Osteocyte (in vitro differentiated cells): ENCODE measurements around the gene FOXC2. TPM values are rescaled to one million over a fixed set of nuclear protein-coding genes. Genes with fewer than 3 reads are reported as not detected.

Experiments used
- DNase-seq: peaks from one replicate; pipeline ENCODE4 v3.0.0; 2021; ENCODE audit warnings: mixed read lengths; ENCODE audit not compliant: unreplicated experiment; ENCODE audit errors: extremely low spot score
- H3K27ac Mint-ChIP-seq: one replicate; pipeline ENCODE4 v1.8.0; 2021; ENCODE audit warnings: mild to moderate bottlenecking, mixed read lengths; ENCODE audit not compliant: unreplicated experiment
- H3K27me3 Mint-ChIP-seq: one replicate; pipeline ENCODE4 v1.8.0; 2021; ENCODE audit warnings: mixed read lengths; ENCODE audit not compliant: unreplicated experiment
- H3K36me3 Mint-ChIP-seq: one replicate; pipeline ENCODE4 v1.8.0; 2021; ENCODE audit warnings: mixed read lengths; ENCODE audit not compliant: unreplicated experiment
- H3K4me1 Mint-ChIP-seq: one replicate; pipeline ENCODE4 v1.8.0; 2021; ENCODE audit warnings: mixed read lengths; ENCODE audit not compliant: unreplicated experiment
- H3K4me3 Mint-ChIP-seq: one replicate; pipeline ENCODE4 v1.8.0; 2021; ENCODE audit warnings: mild to moderate bottlenecking, moderate library complexity, mixed read lengths; ENCODE audit not compliant: unreplicated experiment
- H3K9me3 Mint-ChIP-seq: one replicate; pipeline ENCODE4 v1.8.0; 2021; ENCODE audit warnings: mixed read lengths; ENCODE audit not compliant: unreplicated experiment
- CTCF ChIP-seq: fragments of 200-600 bp; sonication (generic); IDR thresholded peaks from 2 replicates; pipeline ENCODE4 v1.5.0; 2021; ENCODE audit warnings: antibody characterized with exemption, mild to moderate bottlenecking, moderate library complexity
- total RNA-seq: library from RNA; stranded (reverse); gene quantifications from 2 replicates; pipeline ENCODE4 v1.2.1, GENCODE V29; 2021

The FOXC2 gene
- total RNA-seq, 1 donor from 2014 or later, result 93.4 TPM

DNA sequence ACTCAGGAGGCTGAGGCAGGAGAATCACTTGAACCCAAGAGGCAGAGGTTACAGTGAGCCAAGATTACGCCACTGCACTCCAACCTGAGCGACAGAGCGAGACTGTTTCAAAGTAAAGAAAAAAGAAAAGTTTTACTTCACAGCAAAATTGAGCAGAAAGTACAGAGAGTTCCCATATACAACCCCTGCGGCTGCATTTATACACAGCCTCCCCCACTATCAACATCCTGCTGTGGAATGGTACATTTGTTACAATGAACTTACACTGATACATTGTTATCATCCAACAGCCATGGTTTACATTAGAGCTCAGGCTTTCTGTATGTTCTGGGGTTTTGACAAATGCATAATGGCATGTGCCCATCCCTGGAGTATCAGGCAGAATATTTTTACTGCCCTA is 9.0 kb upstream of the FOXC2 start:
- no peak for TF ChIP-seq CTCF

GRCh38 chr16:86558355-86559193 is 8.1 kb upstream of the FOXC2 start:
- DNase-seq, result no peak
- H3K36me3 Mint-ChIP-seq, result no peaks in the 10 kb centered on the region
- H3K27ac Mint-ChIP-seq, result no peak overlapping the region
- no peak for TF ChIP-seq CTCF
- H3K27me3 Mint-ChIP-seq, result no peaks in the 10 kb centered on the region
- H3K4me1 Mint-ChIP-seq, result peaks cover 11% of the 10 kb centered on the region
- H3K9me3 Mint-ChIP-seq, result no peaks in the 10 kb centered on the region
- H3K4me3 Mint-ChIP-seq, result no peak overlapping the region

More for the DNA sequence above, 9.0 kb upstream of the FOXC2 start:
- H3K4me1 Mint-ChIP-seq, result peaks cover 4% of the 10 kb centered on the region
- no peak for DNase-seq
- no peaks in the 10 kb centered on the region for H3K9me3 Mint-ChIP-seq
- H3K27ac Mint-ChIP-seq, result no peak overlapping the region
- H3K4me3 Mint-ChIP-seq, result no peak overlapping the region
- no peaks in the 10 kb centered on the region for H3K27me3 Mint-ChIP-seq
- no peaks in the 10 kb centered on the region for H3K36me3 Mint-ChIP-seq

DNA sequence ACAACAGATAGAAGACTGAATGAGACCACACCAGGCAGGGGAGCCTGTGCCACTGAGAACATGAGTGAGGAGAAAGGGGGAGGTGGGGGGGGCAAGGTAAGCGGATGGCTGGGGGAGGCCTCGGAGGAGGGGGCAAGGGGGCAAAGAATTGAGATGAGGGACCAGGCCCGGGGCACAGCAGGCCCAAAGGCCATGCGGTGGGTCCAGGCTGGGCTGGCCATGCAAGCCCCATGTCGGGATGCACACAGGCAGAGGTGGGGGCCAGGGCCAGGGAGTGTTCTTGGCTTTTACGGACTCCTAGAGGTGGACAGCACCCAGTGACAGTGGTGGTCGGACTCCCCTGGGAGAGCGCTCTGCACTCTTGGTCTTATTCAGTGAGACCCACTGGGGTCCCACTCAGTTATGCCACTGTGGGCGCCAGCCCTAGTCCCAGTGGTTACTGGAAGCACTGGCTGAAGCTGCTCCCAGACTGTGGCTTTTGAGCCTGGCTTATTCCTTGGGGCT is 6.8 kb upstream of the FOXC2 start:
- Mint-ChIP-seq H3K4me1 (peaks cover 24% of the 10 kb centered on the region), H3K4me3 (no peak overlapping the region), H3K36me3 (no peaks in the 10 kb centered on the region), H3K27ac (no peak overlapping the region), H3K9me3 (no peaks in the 10 kb centered on the region), H3K27me3 (no peaks in the 10 kb centered on the region)
- no peak for DNase-seq
- no peak for TF ChIP-seq CTCF

- Mint-ChIP-seq H3K9me3 (no peaks in the 10 kb centered on the region), H3K36me3 (peaks cover under 1% of the 10 kb centered on the region), H3K4me3 (no peak overlapping the region), H3K27ac (no peak overlapping the region), H3K4me1 (peaks cover 31% of the 10 kb centered on the region), H3K27me3 (no peaks in the 10 kb centered on the region)
- no peak for TF ChIP-seq CTCF
- no peak for DNase-seq
These were observed 4.3 kb upstream of the FOXC2 start for GRCh38 chr16:86562356-86562755.
